ENCODE results near the gene AKAP1.

DNA sequence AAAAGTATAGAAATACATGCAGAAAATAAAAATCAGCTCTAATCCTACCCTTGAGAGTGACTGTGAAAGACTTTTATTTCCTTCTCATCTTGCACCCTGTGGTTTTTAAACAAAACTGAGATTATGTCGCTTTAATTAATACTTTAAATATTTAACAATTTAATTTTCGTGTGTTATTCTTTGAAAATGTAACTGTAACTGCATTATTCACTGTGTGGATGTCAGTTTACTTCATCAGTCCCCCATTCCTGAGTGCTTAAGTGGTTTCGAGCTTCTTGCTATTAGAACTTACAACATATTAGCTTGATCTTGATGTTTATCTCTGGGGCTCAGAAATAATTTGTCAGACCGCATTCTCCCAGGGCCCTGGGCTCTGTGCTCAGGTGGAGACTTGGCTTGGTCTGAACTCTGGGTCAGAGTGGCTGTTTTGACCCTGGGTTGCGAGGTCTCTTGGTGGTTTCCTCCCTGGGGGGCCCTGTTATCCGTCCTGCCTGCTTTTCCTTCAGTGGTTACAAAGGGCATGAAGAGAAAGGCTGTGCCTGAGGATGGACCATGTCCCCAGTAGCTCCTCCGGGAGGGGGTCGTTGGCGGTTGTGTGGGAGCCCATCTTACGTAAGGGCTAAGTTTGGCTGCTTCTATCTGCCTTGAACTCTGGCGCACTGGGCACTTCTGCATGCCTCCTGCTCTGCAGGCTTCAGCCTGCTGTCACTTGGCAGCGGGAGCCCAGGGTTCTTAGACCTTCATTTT lies 25.7 kb downstream of the AKAP1 start:
- TF ChIP-seq, protein P1, sequence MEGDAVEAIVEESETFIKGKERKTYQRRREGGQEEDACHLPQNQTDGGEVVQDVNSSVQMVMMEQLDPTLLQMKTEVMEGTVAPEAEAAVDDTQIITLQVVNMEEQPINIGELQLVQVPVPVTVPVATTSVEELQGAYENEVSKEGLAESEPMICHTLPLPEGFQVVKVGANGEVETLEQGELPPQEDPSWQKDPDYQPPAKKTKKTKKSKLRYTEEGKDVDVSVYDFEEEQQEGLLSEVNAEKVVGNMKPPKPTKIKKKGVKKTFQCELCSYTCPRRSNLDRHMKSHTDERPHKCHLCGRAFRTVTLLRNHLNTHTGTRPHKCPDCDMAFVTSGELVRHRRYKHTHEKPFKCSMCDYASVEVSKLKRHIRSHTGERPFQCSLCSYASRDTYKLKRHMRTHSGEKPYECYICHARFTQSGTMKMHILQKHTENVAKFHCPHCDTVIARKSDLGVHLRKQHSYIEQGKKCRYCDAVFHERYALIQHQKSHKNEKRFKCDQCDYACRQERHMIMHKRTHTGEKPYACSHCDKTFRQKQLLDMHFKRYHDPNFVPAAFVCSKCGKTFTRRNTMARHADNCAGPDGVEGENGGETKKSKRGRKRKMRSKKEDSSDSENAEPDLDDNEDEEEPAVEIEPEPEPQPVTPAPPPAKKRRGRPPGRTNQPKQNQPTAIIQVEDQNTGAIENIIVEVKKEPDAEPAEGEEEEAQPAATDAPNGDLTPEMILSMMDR (IDR thresholded peaks at IDR 0.05), result no peak
- no peak for TF ChIP-seq POLR2AphosphoS5 (IDR thresholded peaks at IDR 0.05)

All from upper lobe of left lung (tissue), 4 donors.